Keratinocyte (primary cell): ENCODE data around the gene TSPYL1. TPM values are rescaled to one million over a fixed set of nuclear protein-coding genes. Genes with fewer than 3 reads are reported as not detected.

Experiments
- DNase-seq: peaks from one replicate; pipeline ENCODE4 v3.0.0-alpha.2; 2011; ENCODE audit warnings: low read depth, missing footprints, low spot score
- FAIRE-seq: peaks from 2 replicates; lab custom pipeline; 2011; peaks lifted over from hg19 to GRCh38; lab: Jason Lieb, UNC
- H2AFZ ChIP-seq: 2 replicates; pipeline ENCODE4 v1.6.0; 2012; ENCODE audit warnings: low read length, control low read depth, inconsistent platforms; ENCODE audit not compliant: control insufficient read depth
- H3K27ac ChIP-seq: 2 replicates; pipeline ENCODE4 v1.5.1; 2011; ENCODE audit warnings: low read length; ENCODE audit not compliant: control insufficient read depth, insufficient read depth
- H3K27me3 ChIP-seq: 3 replicates; pipeline ENCODE4 v1.6.0; 2011; ENCODE audit warnings: low read length; ENCODE audit not compliant: control insufficient read depth, insufficient read depth; ENCODE audit errors: extremely low read depth
- H3K36me3 ChIP-seq, 2 experiments: 2 replicates in 1 of 2; 3 replicates in 1 of 2; pipeline ENCODE4 v1.5.1; 2011; ENCODE audit warnings: low read length in 2 of 2, mild to moderate bottlenecking in 1 of 2; ENCODE audit not compliant: control insufficient read depth in 2 of 2, insufficient read depth in 2 of 2; ENCODE audit errors: extremely low read depth in 1 of 2
- H3K4me1 ChIP-seq: 3 replicates; pipeline ENCODE4 v1.5.1; 2011; ENCODE audit warnings: low read length; ENCODE audit not compliant: control insufficient read depth, insufficient read depth; ENCODE audit errors: extremely low read depth
- H3K4me2 ChIP-seq: 3 replicates; pipeline ENCODE4 v1.6.0; 2011; ENCODE audit warnings: low read depth, low read length; ENCODE audit not compliant: control insufficient read depth, insufficient read depth; ENCODE audit errors: extremely low read depth
- H3K4me3 ChIP-seq, 3 experiments: fragments of 200-600 bp in 1 of 3; sonication (generic) in 1 of 3; 2 replicates in 2 of 3; 3 replicates in 1 of 3; pipeline ENCODE4 v1.5.1; 2011 to 2016; ENCODE audit warnings: low read length in 3 of 3, mild to moderate bottlenecking in 3 of 3, control low read depth in 2 of 3, inconsistent platforms in 1 of 3, low read depth in 1 of 3, mixed read lengths in 1 of 3, mixed run types in 1 of 3, moderate library complexity in 1 of 3; ENCODE audit not compliant: control insufficient read depth in 2 of 3, insufficient read depth in 2 of 3; ENCODE audit errors: extremely low read depth in 1 of 3
- H3K79me2 ChIP-seq: 2 replicates; pipeline ENCODE4 v1.6.0; 2012; ENCODE audit warnings: low read length; ENCODE audit not compliant: control insufficient read depth, insufficient read depth
- H3K9ac ChIP-seq: 3 replicates; pipeline ENCODE4 v1.6.0; 2011; ENCODE audit warnings: low read length; ENCODE audit not compliant: control insufficient read depth, insufficient read depth; ENCODE audit errors: extremely low read depth
- H3K9me1 ChIP-seq: 3 replicates; pipeline ENCODE4 v1.6.0; 2011; ENCODE audit warnings: low read length; ENCODE audit not compliant: control insufficient read depth, insufficient read depth; ENCODE audit errors: extremely low read depth
- H3K9me3 ChIP-seq: 2 replicates; pipeline ENCODE4 v1.5.1; 2012; ENCODE audit warnings: low read depth, low read length; ENCODE audit not compliant: control insufficient read depth
- H4K20me1 ChIP-seq: 3 replicates; pipeline ENCODE4 v1.6.0; 2011; ENCODE audit warnings: low read length; ENCODE audit not compliant: control insufficient read depth, insufficient read depth; ENCODE audit errors: extremely low read depth
- EZH2 ChIP-seq: IDR thresholded peaks from one replicate; pipeline ENCODE4 v1.6.1; 2012; ENCODE audit warnings: inconsistent platforms, mild to moderate bottlenecking, low read length, moderate library complexity
- dilution Hi-C: fragments of 300-500 bp; cut with MboI; formaldehyde crosslinking; loops from one replicate; pipeline ENCODE4 v1.7.0; 2020; ENCODE audit warnings: low sequenced_read_pairs; ENCODE audit not compliant: extremely low pct_ligation_motif_present
- polyA plus RNA-seq, 5 experiments: library from polyadenylated mRNA; depleted of rRNA in 3 of 5; stranded (reverse) in 3 of 5; stranded (forward) in 1 of 5; unstranded in 1 of 5; fragments of >200 nt; gene quantifications; 1 replicate in 1 of 5; 2 replicates in 3 of 5; 3 replicates in 1 of 5; pipeline versions ENCODE4 v1.2.1 to v1.2.3, GENCODE V29; 2011 to 2012; ENCODE audit warnings: missing spikeins in 2 of 5, low read depth in 1 of 5, low replicate concordance in 1 of 5
- TF ChIP-seq, protein P1 (sequence below), 3 experiments: IDR thresholded peaks in 1 of 3; conservative IDR thresholded peaks in 1 of 3; optimal IDR thresholded peaks in 1 of 3; 2 replicates in 2 of 3; 3 replicates in 1 of 3; pipeline versions ENCODE3 to v1.5.1; 2011; ENCODE audit warnings: low read length in 3 of 3, mild to moderate bottlenecking in 3 of 3, moderate library complexity in 2 of 3, control low read depth in 1 of 3, inconsistent platforms in 1 of 3; ENCODE audit not compliant: insufficient read depth in 2 of 3; ENCODE audit errors: extremely low read depth in 1 of 3

The TSPYL1 gene
- polyA plus RNA-seq, 1 donor (not counting 4 experiments of a cell fraction or from before 2014, with no cell fraction given) = 75.6 TPM

GRCh38 chr6:116253505-116254296 is 26.0 kb downstream of the TSPYL1 start, which contains the start of gene TSPYL4:
TSPYL4 (minus strand) TSS chr6:116254075; CDS start chr6:116254008, 67 bp downstream.
- peaks cover 4% of the 10 kb centered on the region for H3K9me1 ChIP-seq
- H3K36me3 ChIP-seq = peaks cover 0 to 17% of the 10 kb centered on the region in 2 experiments
- peaks cover 40% of the 10 kb centered on the region for H3K79me2 ChIP-seq
- peak within 1 kb of the TSS; percentile 85 for H3K9ac ChIP-seq
- no peaks in the 10 kb centered on the region for H3K9me3 ChIP-seq
- FAIRE-seq (peak; percentile 85), DNase-seq (peak; percentile 70)
- peak within 1 kb of the TSS; percentile 87 for H3K4me2 ChIP-seq
- dilution Hi-C loops = no loop called here
- peaks cover 3% of the 10 kb centered on the region for H4K20me1 ChIP-seq
- H2AFZ ChIP-seq = peak within 1 kb of the TSS; percentile 85
- TF ChIP-seq, protein P1, sequence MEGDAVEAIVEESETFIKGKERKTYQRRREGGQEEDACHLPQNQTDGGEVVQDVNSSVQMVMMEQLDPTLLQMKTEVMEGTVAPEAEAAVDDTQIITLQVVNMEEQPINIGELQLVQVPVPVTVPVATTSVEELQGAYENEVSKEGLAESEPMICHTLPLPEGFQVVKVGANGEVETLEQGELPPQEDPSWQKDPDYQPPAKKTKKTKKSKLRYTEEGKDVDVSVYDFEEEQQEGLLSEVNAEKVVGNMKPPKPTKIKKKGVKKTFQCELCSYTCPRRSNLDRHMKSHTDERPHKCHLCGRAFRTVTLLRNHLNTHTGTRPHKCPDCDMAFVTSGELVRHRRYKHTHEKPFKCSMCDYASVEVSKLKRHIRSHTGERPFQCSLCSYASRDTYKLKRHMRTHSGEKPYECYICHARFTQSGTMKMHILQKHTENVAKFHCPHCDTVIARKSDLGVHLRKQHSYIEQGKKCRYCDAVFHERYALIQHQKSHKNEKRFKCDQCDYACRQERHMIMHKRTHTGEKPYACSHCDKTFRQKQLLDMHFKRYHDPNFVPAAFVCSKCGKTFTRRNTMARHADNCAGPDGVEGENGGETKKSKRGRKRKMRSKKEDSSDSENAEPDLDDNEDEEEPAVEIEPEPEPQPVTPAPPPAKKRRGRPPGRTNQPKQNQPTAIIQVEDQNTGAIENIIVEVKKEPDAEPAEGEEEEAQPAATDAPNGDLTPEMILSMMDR (optimal IDR thresholded peaks at IDR 0.05 in 1 of 3, IDR thresholded peaks at IDR 0.05 in 1 of 3, conservative IDR thresholded peaks at IDR 0.05 in 1 of 3; ENCODE audit: extremely low read depth in 1 of 3, insufficient read depth in 2 of 3, low read length in 3 of 3) = no peak
- no peak for TF ChIP-seq EZH2
- H3K27me3 ChIP-seq = no peaks in the 10 kb centered on the region
- peak within 1 kb of the TSS; percentile 93 for H3K27ac ChIP-seq
- peak within 1 kb of the TSS; percentile 61 to 89 (median 84) for H3K4me3 ChIP-seq
- peaks cover 37% of the 10 kb centered on the region for H3K4me1 ChIP-seq

- dilution Hi-C loops = no loop called here
- Histone ChIP-seq H3K79me2 (peaks cover 40% of the 10 kb centered on the region), H3K4me1 (peaks cover 37% of the 10 kb centered on the region), H3K9me1 (peaks cover 4% of the 10 kb centered on the region), H3K4me3 (peak overlapping the region; percentile 61 to 89 (median 84)), H4K20me1 (peaks cover 3% of the 10 kb centered on the region), H3K27ac (peak overlapping the region; percentile 93), H3K9ac (peak overlapping the region; percentile 85), H2AFZ (peak overlapping the region; percentile 85), H3K4me2 (peak overlapping the region; percentile 87), H3K9me3 (no peaks in the 10 kb centered on the region), H3K27me3 (no peaks in the 10 kb centered on the region), H3K36me3 (peaks cover 0 to 17% of the 10 kb centered on the region in 2 experiments)
- TF ChIP-seq EZH2 = no peak
- TF ChIP-seq, protein P1 (optimal IDR thresholded peaks at IDR 0.05 in 1 of 3, IDR thresholded peaks at IDR 0.05 in 1 of 3, conservative IDR thresholded peaks at IDR 0.05 in 1 of 3; ENCODE audit: extremely low read depth in 1 of 3, insufficient read depth in 2 of 3, low read length in 3 of 3) = no peak
- FAIRE-seq (no peak), DNase-seq (no peak)
Observed at GRCh38 chr6:116253188-116253504, 26.6 kb downstream of the TSPYL1 start.
